HG03159 (cell line): ENCODE measurements around the gene H2AZ2.

Experiments
- ATAC-seq: cut with Tn5 transposase; IDR thresholded peaks from one replicate; pipeline ENCODE4 v1.9.1; 2021; ENCODE audit warnings: mild to moderate bottlenecking, moderate library complexity; ENCODE audit not compliant: unreplicated experiment

H2AZ2 gene

DNA sequence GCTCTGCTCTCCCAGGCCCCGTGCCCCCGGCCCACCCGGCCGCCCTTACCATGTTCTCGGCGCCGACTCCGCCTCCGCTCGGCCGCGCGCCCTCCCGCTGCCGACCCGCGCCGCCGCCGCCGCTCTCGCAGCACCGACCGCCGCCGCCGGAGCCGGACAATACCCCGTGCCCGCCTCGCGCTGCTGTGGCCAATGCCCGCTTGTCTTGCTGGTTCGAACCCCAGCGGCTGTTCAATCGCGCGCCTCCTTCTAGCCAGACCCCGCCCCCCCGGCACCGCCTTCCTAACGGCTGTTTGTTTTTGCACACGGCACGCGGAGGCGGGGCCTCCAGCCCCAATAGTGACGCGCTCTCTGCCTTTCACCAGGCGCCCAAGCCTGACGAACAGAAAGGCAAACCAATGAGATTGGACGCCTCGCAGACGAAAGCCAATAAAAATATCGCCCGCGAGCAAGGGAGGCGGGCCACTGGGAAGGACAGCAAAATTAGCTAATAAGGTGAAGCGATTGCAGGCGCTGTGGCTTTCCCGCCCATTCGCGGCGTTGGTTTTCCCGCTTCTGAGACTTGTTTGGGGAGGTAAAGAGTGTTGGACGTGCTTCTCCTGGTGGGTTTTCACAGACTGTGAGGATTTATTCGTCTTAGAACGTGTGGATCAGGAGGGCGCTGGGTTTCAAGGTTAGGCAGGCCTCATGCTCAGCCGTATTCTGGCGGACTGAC is at the start of gene H2AZ2:
TSS of gene H2AZ2 (minus strand) at position 168 of the 715 bp plus-strand sequence. CDS start at position 52, 116 bp downstream.
- ATAC-seq, result peak; percentile 83

DNA sequence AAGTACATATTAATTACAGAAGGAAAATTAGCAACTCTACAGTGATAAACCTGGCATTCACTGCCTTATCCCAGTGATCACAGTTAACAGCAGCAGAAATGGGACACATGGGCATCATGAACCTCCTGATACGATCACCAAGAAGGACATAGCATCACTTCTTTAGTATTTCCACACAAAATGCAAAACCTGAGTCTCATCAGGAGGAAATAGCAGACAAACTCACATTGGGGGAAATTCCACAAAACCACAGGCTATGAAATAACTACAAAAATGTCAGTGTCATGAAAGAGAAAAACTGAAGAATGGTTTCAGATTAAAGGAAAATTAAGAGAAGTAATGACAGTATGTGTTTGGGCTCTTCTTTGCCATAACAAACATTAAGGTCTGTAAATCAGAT is 49.4 kb upstream of the H2AZ2 start:
- no peak for ATAC-seq

DNA sequence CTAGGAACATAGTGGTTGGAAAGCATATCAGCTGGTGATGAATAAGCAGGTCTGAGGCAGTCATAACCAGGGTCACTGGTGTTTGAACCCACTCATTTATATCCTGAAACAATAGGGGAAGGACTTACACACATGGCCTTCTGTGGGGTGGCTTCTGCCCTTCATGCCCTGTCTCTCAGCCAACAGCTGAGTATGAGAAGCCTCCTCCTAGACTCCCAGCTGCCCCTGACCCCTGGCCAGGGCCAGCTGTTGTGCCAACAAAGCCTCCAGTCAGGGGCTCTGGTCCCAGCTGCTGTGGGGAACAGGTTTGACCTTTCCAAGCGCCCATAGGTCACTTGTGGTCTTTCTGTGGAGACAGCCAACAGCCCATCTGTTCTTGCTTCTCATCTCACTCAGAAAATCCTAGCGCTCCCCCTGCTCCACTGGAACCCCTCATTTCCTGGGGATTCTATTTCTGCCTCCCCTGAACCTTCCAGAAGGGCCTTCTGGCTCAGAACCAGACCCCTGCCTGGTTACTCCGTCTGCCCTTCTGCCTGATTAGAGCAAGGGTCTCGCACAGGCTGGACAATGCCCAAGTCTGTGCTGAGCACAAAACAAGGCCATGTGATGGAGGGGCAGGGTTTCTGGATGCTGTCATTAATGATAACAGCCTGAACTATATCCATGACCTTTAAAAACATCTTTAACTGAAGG is 47.1 kb upstream of the H2AZ2 start:
- no peak for ATAC-seq

DNA sequence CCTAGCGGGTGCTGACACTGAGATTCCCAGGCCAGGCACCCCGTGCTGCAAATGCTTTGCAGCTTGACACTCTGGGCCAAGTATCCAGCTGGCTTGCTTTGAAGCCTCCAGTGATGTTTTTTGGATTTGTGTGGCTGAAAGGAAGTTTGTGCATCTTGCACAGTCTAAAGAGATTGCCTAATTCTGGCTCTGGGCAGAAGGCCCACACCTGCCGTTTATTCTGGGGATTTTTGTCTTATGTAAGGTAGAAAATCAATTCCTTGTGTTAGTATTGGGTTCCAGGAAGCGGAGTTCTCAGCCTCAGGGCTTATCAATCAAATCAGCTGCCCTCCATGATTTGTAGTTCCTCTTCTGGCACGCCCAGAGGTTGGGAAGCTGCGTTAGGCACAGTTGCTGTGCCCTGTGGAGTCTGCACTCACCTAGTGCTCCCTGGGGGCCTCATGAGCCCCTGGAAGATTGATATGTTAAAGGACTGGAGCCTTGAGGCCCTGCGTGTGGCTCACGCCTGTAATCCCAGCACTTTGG is 45.9 kb upstream of the H2AZ2 start:
- no peak for ATAC-seq

DNA sequence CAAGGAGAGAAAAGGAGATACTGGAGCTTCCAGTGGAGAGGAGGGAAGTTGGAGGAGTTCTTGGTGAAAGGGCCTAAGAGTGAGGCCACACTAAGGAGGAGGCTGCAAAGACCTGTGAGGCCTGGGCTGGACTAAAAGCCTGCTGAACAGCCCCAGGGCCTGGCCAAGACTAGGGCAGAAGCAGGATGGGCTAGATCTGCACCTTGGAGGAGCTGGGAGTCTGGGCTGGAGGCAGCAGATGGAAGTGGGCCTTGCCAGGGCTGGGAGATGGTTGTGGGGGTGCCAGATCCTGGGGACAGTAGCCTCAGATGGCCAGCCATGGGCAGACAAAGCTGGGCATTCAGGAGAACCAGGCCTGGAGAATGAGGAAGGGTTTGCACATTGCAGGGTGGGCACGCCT is 43.9 kb upstream of the H2AZ2 start:
- ATAC-seq, result no peak

DNA sequence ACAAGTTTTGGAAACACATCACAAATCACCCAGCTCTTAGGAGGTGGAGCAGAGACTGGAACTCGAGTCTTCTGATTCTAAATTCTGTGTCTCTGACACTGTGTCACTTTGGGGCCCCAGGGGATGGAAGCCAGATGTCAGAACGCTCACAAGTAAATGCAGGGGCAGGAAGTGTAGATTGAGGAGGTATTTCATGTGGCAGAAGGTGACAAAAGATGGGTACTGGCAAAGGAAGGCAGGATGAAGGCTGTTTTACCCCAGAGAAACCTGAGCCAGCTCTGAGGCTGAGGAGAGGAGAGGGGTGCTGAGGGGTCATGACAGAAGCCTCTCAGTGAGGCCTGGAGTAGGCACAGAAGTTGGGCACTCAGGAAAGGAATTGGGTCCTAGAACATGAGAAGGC is 43.5 kb upstream of the H2AZ2 start:
- ATAC-seq, result no peak

DNA sequence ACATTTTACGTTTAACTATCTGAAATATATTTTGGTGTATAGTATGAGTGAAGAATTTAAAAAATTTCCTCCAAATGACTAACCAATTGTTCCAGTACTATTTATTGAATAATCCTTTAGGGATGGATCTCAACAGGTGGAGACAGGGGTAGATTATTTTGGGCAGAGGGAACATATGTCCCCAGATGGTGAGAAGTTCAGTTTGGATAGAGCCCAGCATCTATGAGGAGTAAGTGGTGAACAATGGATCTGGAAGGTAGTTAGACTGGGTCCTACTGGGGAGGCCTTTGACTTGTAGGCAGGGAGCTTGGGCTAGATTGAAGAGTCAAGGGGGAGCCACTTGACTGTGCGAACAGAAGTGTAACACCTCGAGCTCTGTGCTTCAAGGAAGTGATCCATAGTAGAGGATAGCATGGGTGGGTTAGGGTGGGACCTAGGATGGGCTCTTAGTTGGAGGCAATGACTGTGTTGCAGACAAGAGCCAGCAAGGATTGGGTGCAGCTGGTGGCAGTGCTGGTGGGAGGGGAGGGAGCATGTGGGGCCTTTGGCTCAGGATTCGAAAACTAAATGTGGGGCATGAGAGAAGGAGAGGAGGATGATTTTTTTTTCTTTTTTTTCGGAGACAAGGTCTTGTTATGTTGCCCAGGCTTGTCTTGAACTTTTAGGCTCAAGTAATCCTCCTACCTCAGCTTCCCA is 41.3 kb upstream of the H2AZ2 start:
- ATAC-seq, result no peak

DNA sequence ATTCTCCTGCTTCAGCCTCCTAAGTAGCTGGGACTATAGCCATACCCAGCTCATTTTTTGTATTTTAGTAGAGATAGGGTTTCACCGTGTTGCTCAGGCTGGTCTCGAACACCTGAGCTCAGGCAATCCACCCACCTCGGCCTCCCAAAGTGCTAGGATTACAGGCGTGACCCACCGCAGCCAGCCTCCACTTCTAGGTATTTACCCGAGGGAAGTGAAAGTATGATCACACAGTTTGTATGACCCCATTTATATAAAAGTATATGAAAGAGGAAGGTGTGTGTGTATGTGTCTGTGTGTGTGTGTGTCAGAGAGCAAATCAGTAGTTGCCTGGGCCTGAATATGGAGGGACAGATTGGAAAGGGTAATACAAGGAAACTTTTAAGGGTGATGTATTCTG is 39.4 kb upstream of the H2AZ2 start:
- no peak for ATAC-seq

DNA sequence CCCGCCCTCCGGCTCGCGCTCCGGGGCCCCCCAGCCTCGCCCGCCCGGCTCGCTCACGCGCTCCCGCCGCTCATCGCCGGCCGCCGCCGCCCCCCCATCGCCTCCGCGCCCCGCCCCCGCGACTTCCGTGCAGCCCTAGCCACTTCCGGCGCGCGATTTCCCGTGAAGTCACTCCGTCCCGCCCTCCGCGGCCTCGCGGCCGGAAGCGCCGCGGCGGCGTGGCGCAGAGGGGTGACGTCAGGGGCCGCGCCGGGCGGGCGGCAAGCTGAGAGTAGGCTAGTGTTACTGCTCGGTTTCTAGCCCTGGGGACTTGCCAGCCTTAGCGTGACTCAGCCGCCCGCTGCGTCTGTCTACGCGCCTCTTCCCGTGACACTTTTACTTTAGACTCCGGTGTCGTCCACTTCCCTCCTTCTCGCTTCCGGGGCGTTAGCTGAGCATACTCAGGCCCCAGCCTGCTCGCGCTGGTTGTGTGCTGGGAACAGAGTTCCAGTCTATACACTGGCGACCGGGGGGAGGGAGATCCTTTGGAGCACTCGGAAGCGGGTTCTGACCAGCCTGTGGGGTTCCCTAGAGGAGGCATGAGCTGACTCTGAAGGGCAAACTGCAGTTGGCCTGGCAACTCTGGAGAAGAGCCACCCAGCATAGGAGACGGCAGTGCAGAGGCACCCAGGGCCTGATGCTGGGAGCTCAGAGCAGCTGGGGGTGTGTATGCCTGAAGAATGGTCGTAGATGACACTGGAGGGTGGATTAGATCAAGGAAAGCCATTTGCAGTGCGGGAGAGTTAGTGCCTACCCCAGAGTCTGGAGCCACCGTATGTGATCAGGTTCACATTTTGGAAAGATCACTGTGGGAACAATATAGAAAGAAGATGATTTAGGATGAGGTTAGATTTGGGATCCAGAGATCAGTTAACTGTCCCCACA is 37.8 kb upstream of the H2AZ2 start, which contains the start of gene PURB:
TSS of gene PURB (minus strand) at position 137 of the 924 bp plus-strand sequence. CDS start 182 bp downstream, outside the sequence.
- ATAC-seq, result peak; percentile 83

DNA sequence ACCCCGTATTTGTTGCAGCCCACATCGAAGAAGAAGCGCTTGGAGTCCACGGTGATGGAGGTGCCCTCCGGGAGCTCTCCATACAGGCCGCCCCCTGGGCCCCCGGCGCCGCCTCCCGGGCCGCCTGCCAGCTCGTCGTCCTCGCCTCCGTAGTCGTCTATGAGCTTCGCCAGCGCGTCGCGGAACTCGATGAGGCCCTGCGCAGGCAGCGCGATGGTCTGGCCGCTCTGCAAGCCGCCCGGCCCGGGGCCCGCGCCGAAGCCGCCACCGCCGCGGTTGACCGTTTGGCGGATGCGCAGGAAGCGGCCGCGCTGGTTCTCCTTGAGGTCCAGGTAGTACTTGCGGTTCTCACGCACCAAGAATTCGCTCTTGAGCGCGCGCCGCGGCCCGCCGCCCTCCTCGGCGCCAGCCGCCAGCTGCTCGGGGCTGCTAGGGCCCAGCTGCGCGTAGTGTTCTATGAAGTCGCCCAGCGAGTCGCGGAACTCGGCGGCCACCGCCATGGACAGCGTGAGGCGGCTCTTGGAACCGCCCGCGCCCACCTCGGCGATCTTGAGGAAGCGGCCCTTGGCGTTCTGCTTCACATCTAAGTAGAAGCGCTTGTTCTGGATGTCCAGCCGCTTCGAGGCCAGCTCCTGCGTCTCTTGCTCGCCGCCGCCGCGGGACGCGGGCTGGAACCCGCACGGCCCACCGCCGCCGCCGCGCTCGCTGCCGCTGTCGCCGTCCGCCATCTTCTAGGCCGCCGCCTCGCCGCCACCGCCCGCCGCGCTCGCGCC is 36.9 kb upstream of the H2AZ2 start:
- peak; percentile 30 for ATAC-seq

DNA sequence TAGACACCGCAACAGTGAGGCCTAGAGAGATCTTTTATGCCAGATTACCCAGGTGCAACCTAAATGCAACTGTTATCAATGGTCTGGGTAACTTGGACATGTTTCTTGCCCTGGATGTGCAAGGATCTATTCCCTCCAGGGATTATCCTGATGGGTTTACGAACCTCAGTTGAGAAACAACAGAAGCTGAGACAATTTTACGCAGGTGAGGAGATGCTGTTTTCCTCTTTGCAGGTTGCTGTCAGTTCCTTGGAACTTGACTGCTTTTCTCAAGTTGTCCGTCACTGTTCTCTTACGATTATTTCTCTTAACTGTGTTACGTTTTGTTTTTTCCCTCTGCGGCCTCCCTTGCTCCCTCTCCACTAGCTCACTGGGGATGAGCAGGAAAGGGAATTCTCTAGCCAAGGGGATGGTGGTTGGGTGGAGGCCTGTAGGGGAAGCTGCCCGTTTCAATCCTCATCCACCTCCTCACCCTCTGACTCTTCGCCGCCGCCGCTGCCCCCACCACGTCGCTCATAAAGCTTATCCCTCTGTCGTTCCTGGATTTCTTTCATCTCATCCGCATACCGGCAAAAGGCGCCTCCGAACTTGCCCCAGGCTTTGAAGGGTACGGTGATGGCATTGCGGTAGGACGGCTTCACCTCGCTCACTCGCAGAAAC is 36.2 kb upstream of the H2AZ2 start:
- ATAC-seq, result no peak

DNA sequence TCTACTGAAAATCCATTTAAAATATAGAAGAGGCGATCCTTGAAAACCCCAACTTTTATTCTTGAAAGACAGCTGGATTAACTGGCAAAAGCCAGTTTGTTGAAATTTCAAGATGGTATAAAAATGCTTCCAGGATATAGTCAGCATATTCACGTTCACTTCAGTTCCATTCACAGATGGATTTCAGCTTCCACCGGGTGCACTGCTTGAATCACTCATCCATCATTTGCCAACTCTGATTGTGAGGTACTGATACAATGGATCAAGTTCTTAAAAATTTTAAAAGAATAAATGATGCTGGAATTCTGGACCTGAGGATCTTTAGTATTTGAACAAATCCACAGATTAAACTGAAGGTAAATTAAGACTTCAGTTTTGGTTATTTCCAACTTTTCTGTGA is 35.0 kb upstream of the H2AZ2 start:
- no peak for ATAC-seq

DNA sequence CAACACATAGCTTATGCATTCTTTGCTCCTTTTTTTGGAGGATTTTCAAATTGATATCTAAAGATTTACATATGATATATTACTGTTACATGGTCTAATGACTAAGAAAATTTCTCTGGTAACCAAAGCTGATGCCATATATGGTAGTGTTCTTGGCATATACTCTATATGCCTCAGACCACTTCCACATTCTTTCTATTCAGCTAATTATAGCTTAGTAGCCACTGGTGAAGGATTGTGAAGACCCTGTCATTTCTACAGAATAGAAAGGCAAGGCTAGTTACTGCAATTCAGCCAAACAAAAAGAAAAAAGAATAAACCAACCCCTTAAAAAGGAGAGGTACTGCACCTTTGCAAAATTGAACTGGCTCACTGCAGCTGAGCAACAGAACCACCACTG is 33.7 kb upstream of the H2AZ2 start:
- ATAC-seq, result no peak

DNA sequence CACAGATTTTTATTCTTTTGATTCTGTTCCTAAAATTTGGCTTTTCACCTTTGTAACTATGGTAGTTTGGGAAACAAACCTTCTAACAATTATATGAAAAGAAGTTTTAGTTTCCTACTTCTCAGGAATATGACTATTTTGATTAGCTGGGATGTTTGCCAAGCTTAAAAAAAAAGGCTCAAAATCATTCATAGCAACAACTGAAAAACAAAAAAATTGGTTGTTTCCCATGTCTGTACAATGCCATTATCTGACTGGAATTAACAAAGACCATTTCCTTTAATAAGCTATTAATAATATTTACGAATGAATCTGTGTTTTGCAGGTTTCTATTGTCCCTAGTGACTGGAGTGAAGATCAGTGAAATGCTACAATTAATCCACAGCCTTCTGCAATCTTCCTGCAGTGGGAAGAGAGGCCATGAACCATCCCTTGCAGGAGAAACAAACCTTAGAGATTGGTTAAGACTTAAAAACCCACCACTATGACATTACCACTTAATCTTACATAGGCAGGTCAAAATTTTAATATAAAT is 33.2 kb upstream of the H2AZ2 start:
- ATAC-seq, result no peak

DNA sequence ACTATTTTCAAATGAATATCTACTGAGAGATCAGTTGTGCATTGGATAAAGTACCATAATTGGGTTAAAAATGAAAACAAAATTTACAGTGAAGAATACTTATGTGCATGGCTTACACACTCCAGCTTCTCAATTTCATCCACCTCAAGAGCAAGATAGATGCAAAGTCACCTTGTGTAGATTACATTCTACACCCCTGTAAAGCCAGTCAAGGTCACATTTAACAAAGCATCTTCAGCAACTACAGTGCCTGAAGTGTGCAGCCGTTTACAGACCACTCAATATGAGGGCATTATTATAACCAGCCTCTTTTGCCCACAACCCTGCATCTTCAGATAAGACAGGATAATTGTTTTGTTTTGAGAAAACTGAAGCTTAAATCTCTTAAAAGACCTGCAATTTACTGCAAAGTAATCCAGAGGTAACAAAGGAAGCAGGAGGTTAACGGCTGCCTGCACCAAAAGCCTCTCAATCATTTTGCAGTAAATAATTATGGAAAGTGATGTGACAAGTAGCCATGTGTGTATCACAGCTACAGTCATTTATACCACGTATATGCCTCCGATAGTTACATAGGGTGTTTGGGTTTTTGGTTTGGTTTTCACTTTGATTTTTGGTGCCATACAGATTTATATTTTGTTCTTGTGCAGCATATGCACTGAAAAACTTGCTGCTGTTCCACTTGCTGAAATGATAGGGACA is 32.6 kb upstream of the H2AZ2 start:
- ATAC-seq, result no peak

DNA sequence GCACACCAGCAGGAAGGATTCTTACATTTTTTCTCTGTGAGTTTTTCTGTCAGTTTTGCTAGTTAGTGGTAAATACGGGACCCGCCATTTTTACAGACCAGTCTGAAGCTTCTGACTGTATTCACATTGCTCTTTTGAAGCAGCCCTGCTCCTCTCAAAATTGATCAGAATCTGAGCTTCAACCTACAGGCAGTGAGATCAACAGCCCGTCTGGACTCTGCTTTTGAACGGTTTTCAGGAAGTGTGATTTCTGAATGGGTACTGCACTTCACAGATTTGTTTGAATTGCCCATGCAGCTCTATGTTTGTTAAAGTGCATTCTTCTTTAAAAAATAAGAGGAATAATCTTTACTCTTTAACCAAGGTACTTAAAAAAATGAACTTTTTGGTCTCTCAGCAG is 28.5 kb upstream of the H2AZ2 start:
- no peak for ATAC-seq

DNA sequence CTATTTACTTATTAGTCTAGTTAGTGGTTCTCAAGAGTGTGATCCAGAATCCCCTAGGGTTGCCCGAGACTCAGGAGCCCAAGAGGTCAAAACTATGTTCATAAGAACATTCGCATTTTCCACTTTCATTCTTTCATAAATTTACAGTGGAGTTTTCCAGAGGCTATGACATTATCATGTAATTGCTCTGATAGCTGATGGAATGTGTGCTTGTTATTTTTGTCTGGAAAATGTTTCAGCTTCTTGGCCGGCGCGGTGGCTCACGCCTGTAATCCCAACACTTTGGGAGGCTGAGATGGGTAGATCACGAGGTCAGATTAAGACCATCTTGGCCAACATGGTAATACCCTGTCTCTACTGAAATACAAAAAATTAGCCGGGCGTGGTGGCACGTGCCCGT is 27.4 kb upstream of the H2AZ2 start:
- ATAC-seq, result no peak

DNA sequence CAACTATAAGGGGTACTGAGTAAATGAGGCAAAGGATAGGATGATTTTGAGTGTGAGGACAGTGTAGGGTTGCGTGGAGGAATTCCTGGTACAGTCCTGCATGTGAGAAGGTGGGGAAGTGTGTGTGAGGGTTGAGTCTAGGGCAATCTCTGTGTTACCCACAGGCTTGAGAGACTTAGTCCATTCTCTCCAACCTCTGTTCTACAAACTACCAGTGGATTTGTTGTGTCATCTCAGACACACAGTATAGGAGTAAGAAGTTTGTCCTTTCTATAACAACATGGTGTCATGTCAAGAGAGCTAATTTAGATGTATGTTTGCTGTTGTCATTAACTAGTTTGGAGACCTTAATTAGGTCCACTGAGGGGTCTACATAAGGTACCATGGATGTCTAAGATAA is 24.9 kb upstream of the H2AZ2 start:
- ATAC-seq, result no peak
